Panc1 (cell line): ENCODE results near the gene EEF1A1. TPM values are rescaled to one million over a fixed set of nuclear protein-coding genes. Genes with fewer than 3 reads are reported as not detected.

Experiments used
- ATAC-seq: fragments of 200-7000 bp; cut with Tn5 transposase; 2 replicates; pipeline ENCODE4 v1.9.1; 2020; ENCODE audit warnings: mild to moderate bottlenecking, moderate library complexity
- Bru-seq: library from RNA; stranded (reverse); fragments of 400-500 nt; gene quantifications from one replicate; lab custom pipeline; 2021; lab: Mats Ljungman, UMichigan
- BruChase-seq, 2 experiments: library from RNA; stranded (reverse); fragments of 400-500 nt; gene quantifications; one replicate each; lab custom pipeline; 2021; lab: Mats Ljungman, UMichigan
- BruUV-seq: library from RNA; stranded (reverse); fragments of 400-500 nt; replicated peaks from 2 replicates; lab custom pipeline; 2021; lab: Mats Ljungman, UMichigan
- CTCF ChIA-PET: fragments of 300-600 bp; sonication (Branson Sonifier 250); formaldehyde crosslinking; loops from one replicate; lab custom pipeline; 2022; ENCODE audit warnings: antibody characterized with exemption; lab: Charles Lee
- POLR2A ChIA-PET: fragments of 300-600 bp; sonication (Branson Sonifier 250); formaldehyde crosslinking; loops from one replicate; lab custom pipeline; 2022; ENCODE audit warnings: antibody characterized with exemption; lab: Charles Lee
- DNase-seq: peaks from one replicate; pipeline ENCODE4 v3.0.0-alpha.2; 2010; ENCODE audit warnings: low read depth, low spot score
- H3K27ac ChIP-seq: 2 replicates; pipeline ENCODE4 v1.5.1; 2011; ENCODE audit warnings: mild to moderate bottlenecking, low read length, inconsistent platforms
- H3K27me3 ChIP-seq: fragments of 200-500 bp; sonication (Bioruptor generic); 2 replicates; pipeline ENCODE4 v1.6.0; 2014; ENCODE audit warnings: low read length, inconsistent platforms; ENCODE audit not compliant: control insufficient read depth, insufficient read depth
- H3K36me3 ChIP-seq: fragments of 200-500 bp; sonication (Bioruptor generic); 2 replicates; pipeline ENCODE4 v1.5.1; 2014; ENCODE audit warnings: inconsistent platforms, mild to moderate bottlenecking, low read length, moderate library complexity; ENCODE audit not compliant: control insufficient read depth, insufficient read depth
- H3K4me1 ChIP-seq: 2 replicates; pipeline ENCODE4 v1.5.1; 2011; ENCODE audit warnings: inconsistent platforms, mild to moderate bottlenecking, low read length, moderate library complexity; ENCODE audit not compliant: control insufficient read depth, insufficient read depth
- H3K4me3 ChIP-seq, 2 experiments: 2 replicates each; pipeline ENCODE4 v1.5.1; 2011 to 2012; ENCODE audit warnings: low read depth in 2 of 2, low read length in 2 of 2, mild to moderate bottlenecking in 2 of 2, inconsistent platforms in 1 of 2, moderate library complexity in 1 of 2
- H3K9me3 ChIP-seq: fragments of 200-500 bp; sonication (Bioruptor generic); 2 replicates; pipeline ENCODE4 v1.5.1; 2014; ENCODE audit warnings: low read depth, mild to moderate bottlenecking, inconsistent platforms, low read length, moderate library complexity; ENCODE audit not compliant: control insufficient read depth, insufficient read depth
- POLR2AphosphoS5 ChIP-seq: IDR thresholded peaks from 2 replicates; pipeline ENCODE4 v1.6.1; 2012; ENCODE audit warnings: mild to moderate bottlenecking, low read depth, low read length, moderate library complexity
- REST ChIP-seq, 2 experiments: IDR thresholded peaks; 2 replicates each; pipeline ENCODE4 v1.6.1; 2011 to 2012; ENCODE audit warnings: low read depth in 2 of 2, control low read depth in 1 of 2, low read length in 1 of 2, mild to moderate bottlenecking in 1 of 2, moderate library complexity in 1 of 2; ENCODE audit not compliant: insufficient read depth in 1 of 2
- SIN3A ChIP-seq: IDR thresholded peaks from 2 replicates; pipeline ENCODE4 v1.6.1; 2012; ENCODE audit warnings: low read depth, mild to moderate bottlenecking, low read length, moderate library complexity, borderline replicate concordance; ENCODE audit not compliant: insufficient read depth
- TCF7L2 ChIP-seq: IDR thresholded peaks from 2 replicates; pipeline ENCODE4 v1.6.1; 2011; ENCODE audit warnings: mild to moderate bottlenecking, low read depth, low read length, inconsistent platforms
- in situ Hi-C: cut with HindIII; loops from 2 replicates; pipeline ENCODE4 v1.10.0; 2016; ENCODE audit warnings: low sequenced_read_pairs, low pct_unique_long_range_greater_than_20kb
- intact Hi-C: fragments of 100-400 bp; cut with micrococcal nuclease; formaldehyde crosslinking; loops from one replicate; pipeline ENCODE4 v1.10.0; 2022; ENCODE audit not compliant: unreplicated experiment
- long read RNA-seq: library from polyadenylated mRNA; unstranded; transcript quantifications from one replicate; pipeline ENCODE4 v2.0.0, GENCODE V29; 2021; ENCODE audit not compliant: unreplicated experiment
- polyA plus RNA-seq: library from polyadenylated mRNA; unstranded; fragments of >200 nt; gene quantifications from one replicate; pipeline ENCODE4 v1.2.1, GENCODE V29; 2012; ENCODE audit warnings: missing spikeins; ENCODE audit not compliant: insufficient read length
- total RNA-seq: library from RNA; stranded (reverse); gene quantifications from one replicate; pipeline ENCODE4 v1.2.1, GENCODE V29; 2021; ENCODE audit not compliant: unreplicated experiment
- TF ChIP-seq, protein P1 (sequence below): fragments of 450-650 bp; IDR thresholded peaks from 2 replicates; pipeline ENCODE4 v1.5.1; 2017; ENCODE audit warnings: mild to moderate bottlenecking

The EEF1A1 gene
- total RNA-seq (10,069 TPM), Bru-seq, nascent RNA (percentile 100 among the genes with signal in this experiment), BruChase-seq, experiment 1, labeled RNA remaining after a 2-hour chase (percentile 100 among the genes with signal in this experiment), BruChase-seq, experiment 2, labeled RNA remaining after a 6-hour chase (percentile 100 among the genes with signal in this experiment)
- polyA plus RNA-seq: 8,925 TPM
- long read RNA-seq, full-length matches to known transcripts: 2,387 of 3,897 reads
- long read RNA-seq, partial matches to known transcripts: 784 of 3,897 reads
- long read RNA-seq, other reads (novel, unspliced or antisense): 726 of 3,897 reads

GRCh38 chr6:73520688-73521350 lies at the start of gene EEF1A1:
TSS of gene EEF1A1 (minus strand) at chr6:73521032. CDS start at chr6:73520026, 1,006 bp downstream.
- DNase-seq (peak; percentile 100), ATAC-seq (peak; percentile 86)
- POLR2A ChIA-PET: interaction anchor here (0.5 to 2.7 kb wide), 14 partner anchors 22 to 1737 kb away, joined by 3 to 31 read pairs (median 6); partner anchors contain the start of gene SLC17A5
- Histone ChIP-seq H3K27me3 (no peaks in the 10 kb centered on the region), H3K4me1 (peaks cover 39% of the 10 kb centered on the region), H3K9me3 (no peaks in the 10 kb centered on the region), H3K4me3 (peak within 1 kb of the TSS; percentile 86 to 91), H3K27ac (peak within 1 kb of the TSS; percentile 100), H3K36me3 (peaks cover 33% of the 10 kb centered on the region)
- intact Hi-C loops: loop anchor here (2.0 kb wide), 1 partner anchor 60 kb away; no protein-coding TSS in a partner anchor
- in situ Hi-C loops: no loop called here
- no TSS peak for BruUV-seq
- TF ChIP-seq, protein P1, sequence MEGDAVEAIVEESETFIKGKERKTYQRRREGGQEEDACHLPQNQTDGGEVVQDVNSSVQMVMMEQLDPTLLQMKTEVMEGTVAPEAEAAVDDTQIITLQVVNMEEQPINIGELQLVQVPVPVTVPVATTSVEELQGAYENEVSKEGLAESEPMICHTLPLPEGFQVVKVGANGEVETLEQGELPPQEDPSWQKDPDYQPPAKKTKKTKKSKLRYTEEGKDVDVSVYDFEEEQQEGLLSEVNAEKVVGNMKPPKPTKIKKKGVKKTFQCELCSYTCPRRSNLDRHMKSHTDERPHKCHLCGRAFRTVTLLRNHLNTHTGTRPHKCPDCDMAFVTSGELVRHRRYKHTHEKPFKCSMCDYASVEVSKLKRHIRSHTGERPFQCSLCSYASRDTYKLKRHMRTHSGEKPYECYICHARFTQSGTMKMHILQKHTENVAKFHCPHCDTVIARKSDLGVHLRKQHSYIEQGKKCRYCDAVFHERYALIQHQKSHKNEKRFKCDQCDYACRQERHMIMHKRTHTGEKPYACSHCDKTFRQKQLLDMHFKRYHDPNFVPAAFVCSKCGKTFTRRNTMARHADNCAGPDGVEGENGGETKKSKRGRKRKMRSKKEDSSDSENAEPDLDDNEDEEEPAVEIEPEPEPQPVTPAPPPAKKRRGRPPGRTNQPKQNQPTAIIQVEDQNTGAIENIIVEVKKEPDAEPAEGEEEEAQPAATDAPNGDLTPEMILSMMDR: no peak
- TF ChIP-seq REST (IDR thresholded peaks at IDR 0.05; ENCODE audit: insufficient read depth in 1 of 2, low read depth in 2 of 2, low read length in 1 of 2) (peak; percentile 43 to 52; a peak in 2 of 4 replicates), SIN3A (peak; percentile 98), TCF7L2 (peak; percentile 63; the same call in 1 of the 2 replicates), POLR2AphosphoS5 (peak; percentile 100)
- CTCF ChIA-PET: interaction anchor here (1.0 to 1.6 kb wide), 2 partner anchors 91 to 132 kb away, joined by 4 to 5 read pairs; no protein-coding TSS in a partner anchor

GRCh38 chr6:73569121-73569520 lies 48.3 kb upstream of the EEF1A1 start:
- Histone ChIP-seq H3K4me1 (peaks cover 21% of the 10 kb centered on the region), H3K27me3 (no peaks in the 10 kb centered on the region), H3K9me3 (no peaks in the 10 kb centered on the region), H3K4me3 (no peak overlapping the region), H3K27ac (peak overlapping the region; percentile 52), H3K36me3 (no peaks in the 10 kb centered on the region)
- DNase-seq: no peak
- in situ Hi-C loops: no loop called here
- TF ChIP-seq REST (IDR thresholded peaks at IDR 0.05; ENCODE audit: insufficient read depth in 1 of 2, low read depth in 2 of 2, low read length in 1 of 2) (no peak), TCF7L2 (no peak), SIN3A (no peak), POLR2AphosphoS5 (no peak)
- TF ChIP-seq, protein P1: no peak
- no peak for ATAC-seq
- BruUV-seq: no TSS peak
- POLR2A ChIA-PET: no interaction called here
- intact Hi-C loops: no loop called here
- CTCF ChIA-PET: no interaction called here
